ENCODE measurements around the gene JAG2.

The JAG2 gene

GRCh38 chr14:105091054-105091516, 77.5 kb downstream of the JAG2 start:
- no peak for TF ChIP-seq CSDC2 (CRISPR knock-in tag; IDR thresholded peaks at IDR 0.05)
- no peak for ATAC-seq
